22Rv1 (cell line): Measurements from ENCODE around the gene SDHD.
"Not testable (repeated sequence)": the region's sequence is repeated elsewhere in the genome, so short reads cannot be mapped to it uniquely, and the experiment has no call there.

Source experiments
- ZFX ChIP-seq: fragments of 450-650 bp; IDR thresholded peaks from 2 replicates; pipeline ENCODE4 v1.6.1; 2017; ENCODE audit warnings: antibody characterized with exemption, borderline replicate concordance
- TF ChIP-seq, protein P1 (sequence below): fragments of 450-650 bp; IDR thresholded peaks from 2 replicates; pipeline ENCODE4 v1.5.1; 2017; ENCODE audit warnings: mild to moderate bottlenecking

GRCh38 chr11:112048256-112048655 is 38.4 kb upstream of the SDHD start:
- TF ChIP-seq, protein P1, sequence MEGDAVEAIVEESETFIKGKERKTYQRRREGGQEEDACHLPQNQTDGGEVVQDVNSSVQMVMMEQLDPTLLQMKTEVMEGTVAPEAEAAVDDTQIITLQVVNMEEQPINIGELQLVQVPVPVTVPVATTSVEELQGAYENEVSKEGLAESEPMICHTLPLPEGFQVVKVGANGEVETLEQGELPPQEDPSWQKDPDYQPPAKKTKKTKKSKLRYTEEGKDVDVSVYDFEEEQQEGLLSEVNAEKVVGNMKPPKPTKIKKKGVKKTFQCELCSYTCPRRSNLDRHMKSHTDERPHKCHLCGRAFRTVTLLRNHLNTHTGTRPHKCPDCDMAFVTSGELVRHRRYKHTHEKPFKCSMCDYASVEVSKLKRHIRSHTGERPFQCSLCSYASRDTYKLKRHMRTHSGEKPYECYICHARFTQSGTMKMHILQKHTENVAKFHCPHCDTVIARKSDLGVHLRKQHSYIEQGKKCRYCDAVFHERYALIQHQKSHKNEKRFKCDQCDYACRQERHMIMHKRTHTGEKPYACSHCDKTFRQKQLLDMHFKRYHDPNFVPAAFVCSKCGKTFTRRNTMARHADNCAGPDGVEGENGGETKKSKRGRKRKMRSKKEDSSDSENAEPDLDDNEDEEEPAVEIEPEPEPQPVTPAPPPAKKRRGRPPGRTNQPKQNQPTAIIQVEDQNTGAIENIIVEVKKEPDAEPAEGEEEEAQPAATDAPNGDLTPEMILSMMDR: not testable (repeated sequence)
- TF ChIP-seq ZFX: not testable (repeated sequence)
